Activated CD4-positive, alpha-beta T cell treated with anti-CD3 and anti-CD28 coated beads, Interleukin-2, amount 10 ng/mL, durations not matched to agents 7 days and 5 days (primary cell): Measurements from ENCODE around the gene EGLN3. TPM values are rescaled to one million over a fixed set of nuclear protein-coding genes. Genes with fewer than 3 reads are reported as not detected.
A peak's percentile ranks its signal among the peaks of the same experiment; 100 is the strongest.

Experiments used
- CTCF ChIA-PET: fragments of 350-600 bp; sonication (Branson Sonifier 250); formaldehyde crosslinking; loops from one replicate; lab custom pipeline; 2021; ENCODE audit warnings: antibody characterized with exemption; lab: Charles Lee
- POLR2A ChIA-PET: fragments of 350-600 bp; sonication (Branson Sonifier 250); formaldehyde crosslinking; loops from one replicate; lab custom pipeline; 2021; ENCODE audit warnings: antibody characterized with exemption; lab: Charles Lee
- DNase-seq: peaks from one replicate; pipeline ENCODE4 v3.0.0-alpha.2; 2020
- H3K27ac Mint-ChIP-seq: one replicate; pipeline ENCODE4 v1.8.0; 2021; ENCODE audit warnings: mild to moderate bottlenecking, moderate library complexity, mixed read lengths
- H3K27me3 Mint-ChIP-seq: one replicate; pipeline ENCODE4 v1.8.0; 2021; ENCODE audit warnings: mixed read lengths
- H3K36me3 Mint-ChIP-seq: one replicate; pipeline ENCODE4 v1.8.0; 2021; ENCODE audit warnings: low read depth, mixed read lengths
- H3K4me1 Mint-ChIP-seq: one replicate; pipeline ENCODE4 v1.8.0; 2021; ENCODE audit warnings: mixed read lengths
- H3K4me3 Mint-ChIP-seq: one replicate; pipeline ENCODE4 v1.8.0; 2021; ENCODE audit warnings: mild to moderate bottlenecking, moderate library complexity, mixed read lengths
- H3K9me3 Mint-ChIP-seq: one replicate; pipeline ENCODE4 v1.8.0; 2021; ENCODE audit warnings: mixed read lengths
- total RNA-seq, 2 experiments: library from RNA; stranded (reverse); gene quantifications; one replicate each; pipeline ENCODE4 v1.2.3, GENCODE V29; 2021

EGLN3 gene
- 10 to 100 TPM; 18.2 to 18.6 TPM for total RNA-seq

- POLR2A ChIA-PET = no interaction called here
- CTCF ChIA-PET = interaction anchor here (0.6 to 0.7 kb wide), 2 partner anchors 103 to 148 kb away, joined by 3 to 4 read pairs; no protein-coding TSS in a partner anchor
- Mint-ChIP-seq H3K9me3 (no peaks in the 10 kb centered on the region), H3K36me3 (peaks cover 11% of the 10 kb centered on the region), H3K4me1 (peaks cover 36% of the 10 kb centered on the region), H3K27ac (peak within 1 kb of the TSS; percentile 72), H3K27me3 (peaks cover 68% of the 10 kb centered on the region), H3K4me3 (peak within 1 kb of the TSS; percentile 77)
- peak; percentile 67 for DNase-seq
Observed at GRCh38 chr14:33950320-33951182, at the start of gene EGLN3. TSS of gene EGLN3 (minus strand) at chr14:33951074. CDS start at chr14:33950752, 322 bp downstream.

GRCh38 chr14:34000396-34000795 lies 49.5 kb upstream of the EGLN3 start:
- Mint-ChIP-seq H3K27ac (no peak overlapping the region), H3K36me3 (peaks cover 7% of the 10 kb centered on the region), H3K27me3 (peaks cover 40% of the 10 kb centered on the region), H3K9me3 (no peaks in the 10 kb centered on the region), H3K4me1 (peaks cover 1% of the 10 kb centered on the region), H3K4me3 (no peak overlapping the region)
- ChIA-PET CTCF (no interaction called here), POLR2A (no interaction called here)
- DNase-seq = no peak

- no peak overlapping the region for H3K27ac Mint-ChIP-seq
- ChIA-PET POLR2A (no interaction called here), CTCF (no interaction called here)
- H3K4me3 Mint-ChIP-seq = no peak overlapping the region
- peaks cover 40% of the 10 kb centered on the region for H3K27me3 Mint-ChIP-seq
- peaks cover 1% of the 10 kb centered on the region for H3K4me1 Mint-ChIP-seq
- peaks cover 7% of the 10 kb centered on the region for H3K36me3 Mint-ChIP-seq
- no peaks in the 10 kb centered on the region for H3K9me3 Mint-ChIP-seq
- no peak for DNase-seq
Observed at GRCh38 chr14:33999771-34000291, 49.0 kb upstream of the EGLN3 start.

GRCh38 chr14:33997611-33998010 lies 46.7 kb upstream of the EGLN3 start:
- CTCF ChIA-PET = interaction anchor here (1.4 kb wide), 1 partner anchor 16 kb away, joined by 3 read pairs; no protein-coding TSS in a partner anchor
- POLR2A ChIA-PET = no interaction called here
- Mint-ChIP-seq H3K4me3 (no peak overlapping the region), H3K36me3 (peaks cover 10% of the 10 kb centered on the region), H3K4me1 (peaks cover 1% of the 10 kb centered on the region), H3K9me3 (peaks cover 1% of the 10 kb centered on the region), H3K27ac (no peak overlapping the region), H3K27me3 (peaks cover 36% of the 10 kb centered on the region)
- DNase-seq = no peak

GRCh38 chr14:33996462-33996861 lies 45.6 kb upstream of the EGLN3 start:
- ChIA-PET POLR2A (no interaction called here), CTCF (no interaction called here)
- peaks cover 33% of the 10 kb centered on the region for H3K27me3 Mint-ChIP-seq
- peaks cover 3% of the 10 kb centered on the region for H3K9me3 Mint-ChIP-seq
- H3K4me1 Mint-ChIP-seq = no peaks in the 10 kb centered on the region
- no peak overlapping the region for H3K4me3 Mint-ChIP-seq
- DNase-seq = no peak
- H3K36me3 Mint-ChIP-seq = peaks cover 10% of the 10 kb centered on the region
- H3K27ac Mint-ChIP-seq = no peak overlapping the region

GRCh38 chr14:33993246-33993645 lies 42.4 kb upstream of the EGLN3 start:
- H3K27ac Mint-ChIP-seq = no peak overlapping the region
- H3K4me3 Mint-ChIP-seq = no peak overlapping the region
- POLR2A ChIA-PET = no interaction called here
- DNase-seq = no peak
- H3K36me3 Mint-ChIP-seq = peaks cover 8% of the 10 kb centered on the region
- peaks cover 29% of the 10 kb centered on the region for H3K27me3 Mint-ChIP-seq
- peaks cover 10% of the 10 kb centered on the region for H3K4me1 Mint-ChIP-seq
- peaks cover 3% of the 10 kb centered on the region for H3K9me3 Mint-ChIP-seq
- CTCF ChIA-PET = interaction anchor here (0.8 kb wide), 1 partner anchor 9 kb away, joined by 4 read pairs; no protein-coding TSS in a partner anchor

- H3K4me1 Mint-ChIP-seq = peaks cover 10% of the 10 kb centered on the region
- no peak overlapping the region for H3K27ac Mint-ChIP-seq
- ChIA-PET CTCF (interaction anchor here (0.7 to 1.4 kb wide), 2 partner anchors 45 to 51 kb away, joined by 3 read pairs; no protein-coding TSS in a partner anchor), POLR2A (no interaction called here)
- H3K36me3 Mint-ChIP-seq = peaks cover 7% of the 10 kb centered on the region
- DNase-seq = no peak
- H3K27me3 Mint-ChIP-seq = peaks cover 32% of the 10 kb centered on the region
- peaks cover 3% of the 10 kb centered on the region for H3K9me3 Mint-ChIP-seq
- H3K4me3 Mint-ChIP-seq = no peak overlapping the region
Observed at GRCh38 chr14:33992274-33993007, 41.6 kb upstream of the EGLN3 start.

- Mint-ChIP-seq H3K27ac (no peak overlapping the region), H3K4me3 (no peak overlapping the region), H3K27me3 (peaks cover 30% of the 10 kb centered on the region), H3K36me3 (peaks cover 5% of the 10 kb centered on the region), H3K9me3 (peaks cover 3% of the 10 kb centered on the region), H3K4me1 (peaks cover 10% of the 10 kb centered on the region)
- DNase-seq = no peak
- ChIA-PET POLR2A (no interaction called here), CTCF (interaction anchor here (0.6 to 1.0 kb wide), 3 partner anchors 20 to 127 kb away, joined by 3 to 4 read pairs (median 3); no protein-coding TSS in a partner anchor)
Observed at GRCh38 chr14:33990790-33991189, 39.9 kb upstream of the EGLN3 start.

GRCh38 chr14:33987565-33988080 lies 36.7 kb upstream of the EGLN3 start:
- no peak for DNase-seq
- POLR2A ChIA-PET = no interaction called here
- Mint-ChIP-seq H3K27me3 (peaks cover 25% of the 10 kb centered on the region), H3K4me3 (no peak overlapping the region), H3K36me3 (peaks cover 13% of the 10 kb centered on the region), H3K27ac (no peak overlapping the region), H3K9me3 (peaks cover 8% of the 10 kb centered on the region), H3K4me1 (peaks cover 10% of the 10 kb centered on the region)
- CTCF ChIA-PET = no interaction called here

GRCh38 chr14:33986804-33987203 lies 35.9 kb upstream of the EGLN3 start:
- no peak overlapping the region for H3K4me3 Mint-ChIP-seq
- DNase-seq = no peak
- ChIA-PET POLR2A (no interaction called here), CTCF (interaction anchor here (0.6 kb wide), 1 partner anchor 14 kb away, joined by 5 read pairs; no protein-coding TSS in a partner anchor)
- H3K4me1 Mint-ChIP-seq = peaks cover 10% of the 10 kb centered on the region
- no peak overlapping the region for H3K27ac Mint-ChIP-seq
- peaks cover 19% of the 10 kb centered on the region for H3K27me3 Mint-ChIP-seq
- H3K9me3 Mint-ChIP-seq = peaks cover 6% of the 10 kb centered on the region
- peaks cover 11% of the 10 kb centered on the region for H3K36me3 Mint-ChIP-seq

- CTCF ChIA-PET = no interaction called here
- H3K36me3 Mint-ChIP-seq = peaks cover 11% of the 10 kb centered on the region
- DNase-seq = no peak
- no peak overlapping the region for H3K4me3 Mint-ChIP-seq
- H3K4me1 Mint-ChIP-seq = peaks cover 9% of the 10 kb centered on the region
- POLR2A ChIA-PET = no interaction called here
- peaks cover 6% of the 10 kb centered on the region for H3K9me3 Mint-ChIP-seq
- no peak overlapping the region for H3K27ac Mint-ChIP-seq
- peaks cover 18% of the 10 kb centered on the region for H3K27me3 Mint-ChIP-seq
Observed at GRCh38 chr14:33985242-33985641, 34.4 kb upstream of the EGLN3 start.

- CTCF ChIA-PET = interaction anchor here (1.1 to 1.6 kb wide), 2 partner anchors 15 to 22 kb away, joined by 3 to 4 read pairs; no protein-coding TSS in a partner anchor
- H3K27ac Mint-ChIP-seq = peak overlapping the region; percentile 55
Observed at GRCh38 chr14:33979613-33980276, 28.9 kb upstream of the EGLN3 start.

More at GRCh38 chr14:33979613-33980276, 28.9 kb upstream of the EGLN3 start:
- Mint-ChIP-seq H3K9me3 (peaks cover 6% of the 10 kb centered on the region), H3K27me3 (peaks cover 14% of the 10 kb centered on the region), H3K4me1 (peaks cover 25% of the 10 kb centered on the region), H3K4me3 (no peak overlapping the region), H3K36me3 (peaks cover 1% of the 10 kb centered on the region)
- POLR2A ChIA-PET = no interaction called here
- DNase-seq = no peak
